GM10266 (cell line): Measurements from ENCODE around the gene PPP1R14C.

Source experiments
- DNase-seq: peaks from one replicate; pipeline ENCODE4 v3.0.0; 2012; ENCODE audit errors: extremely low spot score
- CTCF ChIP-seq: IDR thresholded peaks from 2 replicates; pipeline ENCODE4 v1.5.1; 2012; ENCODE audit warnings: mild to moderate bottlenecking, low read depth; ENCODE audit not compliant: control insufficient read depth, insufficient read depth; ENCODE audit errors: missing control alignments

The PPP1R14C gene

DNA sequence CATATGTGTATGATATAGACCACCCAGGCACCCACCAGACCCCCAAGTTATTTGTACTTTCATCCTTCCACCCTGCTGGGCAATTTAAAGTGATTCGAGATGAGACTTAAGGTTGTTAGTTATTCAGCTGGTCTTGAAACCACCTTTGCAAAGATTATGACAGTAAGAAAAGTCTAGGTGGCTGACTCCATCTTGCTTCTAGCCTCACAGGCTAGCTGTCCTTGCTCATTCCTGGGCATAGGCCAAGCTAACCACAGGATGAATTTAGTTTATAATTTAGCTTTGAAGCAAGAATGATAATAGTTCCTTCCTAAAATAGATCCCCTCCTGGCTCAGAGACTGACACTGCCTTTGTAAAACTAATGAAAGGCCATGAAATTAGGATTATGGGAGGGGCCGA lies 154.0 kb downstream of the PPP1R14C start:
- TF ChIP-seq CTCF, result no peak
- DNase-seq, result no peak

DNA sequence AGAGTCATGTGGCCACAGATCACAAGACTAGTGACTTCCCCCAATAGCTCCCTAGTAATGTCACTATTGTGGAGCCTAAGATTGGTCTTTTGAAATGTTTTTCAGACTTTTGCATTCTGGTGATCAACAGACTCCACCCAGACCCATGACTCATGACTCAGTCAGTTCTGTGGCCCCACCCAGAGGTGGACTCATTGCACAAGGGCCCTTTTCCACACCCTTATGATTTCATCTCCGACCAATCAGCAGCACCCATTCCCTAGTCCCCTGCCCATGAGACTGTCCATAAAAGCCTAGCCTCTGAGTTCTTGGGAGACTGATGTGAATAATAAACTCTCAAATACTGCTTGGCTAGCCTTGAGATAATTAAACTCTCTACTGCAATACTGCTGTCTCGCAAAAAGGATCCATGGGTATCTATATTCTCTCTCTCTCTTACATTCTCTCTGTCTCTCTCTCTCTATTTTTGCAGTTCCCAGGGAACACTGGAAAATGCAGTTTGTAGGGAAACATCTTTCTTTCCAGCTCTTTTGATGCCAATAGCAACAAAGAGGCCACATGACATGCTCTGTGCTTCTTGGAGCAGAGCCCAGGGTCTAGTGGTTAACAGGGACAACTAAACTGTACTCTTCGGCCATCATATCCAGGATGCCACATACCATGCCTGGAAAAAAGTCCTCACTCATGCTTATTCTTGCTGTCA lies 154.6 kb downstream of the PPP1R14C start:
- DNase-seq, result no peak
- no peak for TF ChIP-seq CTCF

DNA sequence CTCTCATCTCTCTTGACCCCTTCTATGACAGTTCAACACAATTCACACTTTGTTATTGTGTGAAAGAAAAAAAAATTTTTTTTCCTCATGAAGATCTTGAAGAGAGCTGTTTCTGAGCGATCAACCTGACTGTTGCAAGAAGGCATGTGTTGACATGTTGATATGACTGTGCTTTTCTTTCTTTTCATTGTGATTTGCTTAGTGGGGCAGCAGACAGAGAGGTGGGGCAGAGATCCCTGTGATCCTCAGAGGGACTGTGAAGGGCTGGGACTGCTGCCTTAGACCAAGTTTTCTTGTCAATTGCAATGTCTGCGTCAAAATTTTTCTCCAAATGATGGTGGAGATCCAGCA lies 155.2 kb downstream of the PPP1R14C start:
- DNase-seq, result no peak
- TF ChIP-seq CTCF, result no peak

DNA sequence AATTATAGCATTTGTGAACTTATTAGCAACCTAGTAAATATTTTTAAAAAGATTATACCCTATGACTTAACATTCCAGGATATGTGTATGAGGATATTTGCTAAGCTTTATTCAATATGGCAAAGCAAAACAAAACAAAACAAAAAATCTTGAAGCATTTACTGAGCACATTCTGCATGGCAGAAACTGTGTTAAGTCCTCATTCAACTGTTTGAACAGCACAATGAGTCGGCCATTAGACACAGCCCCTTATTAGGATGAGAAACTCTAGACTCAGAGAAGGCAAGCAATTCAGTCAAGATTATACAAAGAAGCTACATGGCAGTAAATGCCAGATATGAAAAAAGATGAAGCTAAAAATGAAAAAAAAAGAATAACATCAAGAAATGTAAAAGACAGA lies 155.8 kb downstream of the PPP1R14C start:
- TF ChIP-seq CTCF, result no peak
- no peak for DNase-seq
